GM23338 (cell line): ENCODE data around the gene THRB.

Experiments used
- CREB1 ChIP-seq: fragments of 250-450 bp; sonication (Bioruptor Pico); IDR thresholded peaks from 2 replicates; pipeline ENCODE4 v1.5.0; 2020; ENCODE audit warnings: low read depth, mild to moderate bottlenecking, moderate library complexity
- CTCF ChIP-seq, 2 experiments: fragments of 200-600 bp in 1 of 2; sonication (generic) in 1 of 2; conservative IDR thresholded peaks; 2 replicates each; pipeline versions ENCODE4 v1.5.1 to v1.6.1; 2016 to 2017; ENCODE audit warnings: antibody characterized with exemption in 2 of 2, low read depth in 2 of 2, mild to moderate bottlenecking in 2 of 2, moderate library complexity in 1 of 2
- ETS1 ChIP-seq: IDR thresholded peaks from 2 replicates; pipeline ENCODE4 v1.6.1; 2016; ENCODE audit warnings: antibody characterized with exemption
- EZH2 ChIP-seq: fragments of 200-600 bp; sonication (generic); IDR thresholded peaks from one replicate; pipeline ENCODE4 v1.8.0; 2017; ENCODE audit warnings: antibody characterized with exemption, mild to moderate bottlenecking, low read depth; ENCODE audit not compliant: unreplicated experiment
- EZH2phosphoT487 ChIP-seq: fragments of 200-600 bp; sonication (generic); IDR thresholded peaks from one replicate; pipeline ENCODE4 v1.8.1; 2018; ENCODE audit warnings: antibody characterized with exemption; ENCODE audit not compliant: unreplicated experiment
- JUNB ChIP-seq: IDR thresholded peaks from one replicate; pipeline ENCODE4 v1.6.1; 2016; ENCODE audit warnings: antibody characterized with exemption; ENCODE audit not compliant: unreplicated experiment
- NANOG ChIP-seq: IDR thresholded peaks from 2 replicates; pipeline ENCODE4 v1.6.1; 2016; ENCODE audit warnings: antibody characterized with exemption, borderline replicate concordance
- POLR2AphosphoS5 ChIP-seq: IDR thresholded peaks from 2 replicates; pipeline ENCODE4 v1.6.1; 2016; ENCODE audit warnings: antibody characterized with exemption, low read depth
- REST ChIP-seq: IDR thresholded peaks from one replicate; pipeline ENCODE4 v1.6.1; 2018; ENCODE audit warnings: antibody characterized with exemption; ENCODE audit not compliant: unreplicated experiment
- STAT1 ChIP-seq: IDR thresholded peaks from one replicate; pipeline ENCODE4 v1.6.1; 2016; ENCODE audit warnings: antibody characterized with exemption; ENCODE audit not compliant: unreplicated experiment
- ZNF114 ChIP-seq: fragments of 250-450 bp; sonication (Bioruptor Pico); IDR thresholded peaks from 2 replicates; pipeline ENCODE4 v1.5.0; 2020; ENCODE audit warnings: mild to moderate bottlenecking, moderate library complexity
- ZNF331 ChIP-seq: fragments of 250-450 bp; sonication (Bioruptor Pico); IDR thresholded peaks from 2 replicates; pipeline ENCODE4 v1.5.0; 2020; ENCODE audit warnings: low read depth, mild to moderate bottlenecking, moderate library complexity
- ZNF462 ChIP-seq: fragments of 250-450 bp; sonication (Bioruptor Pico); IDR thresholded peaks from 2 replicates; pipeline ENCODE4 v1.5.0; 2020; ENCODE audit warnings: mild to moderate bottlenecking, moderate library complexity

GRCh38 chr3:24192469-24193056 is 302.1 kb downstream of the THRB start:
- no peak for TF ChIP-seq CTCF (conservative IDR thresholded peaks at IDR 0.05; ENCODE audit: low read depth in 2 of 2)
- TF ChIP-seq EZH2 = no peak
- TF ChIP-seq REST = no peak
- no peak for TF ChIP-seq POLR2AphosphoS5
- no peak for TF ChIP-seq ETS1
- TF ChIP-seq STAT1 = no peak
- no peak for TF ChIP-seq EZH2phosphoT487
- no peak for TF ChIP-seq NANOG
- TF ChIP-seq CREB1 (CRISPR knock-in tag) = no peak
- TF ChIP-seq JUNB = no peak
- no peak for TF ChIP-seq ZNF331 (CRISPR knock-in tag)
- no peak for TF ChIP-seq ZNF114 (CRISPR knock-in tag)
- TF ChIP-seq ZNF462 (CRISPR knock-in tag) = no peak
